DMS53 (cell line): Measurements from ENCODE around the gene LAMB4.

Experiments used
- DNase-seq: peaks from one replicate; lab custom pipeline; 2025; lab: John Stamatoyannopoulos, UW

The LAMB4 gene

GRCh38 chr7:108109221-108109908, 20.8 kb downstream of the LAMB4 start:
- DNase-seq: peak; percentile 68

GRCh38 chr7:108108131-108108530, 22.0 kb downstream of the LAMB4 start:
- DNase-seq: no peak

GRCh38 chr7:108104324-108104723, 25.8 kb downstream of the LAMB4 start:
- no peak for DNase-seq

- DNase-seq: no peak
Measured at GRCh38 chr7:108103558-108104298, 26.4 kb downstream of the LAMB4 start.

- no peak for DNase-seq
Measured at GRCh38 chr7:108102671-108103312, 27.4 kb downstream of the LAMB4 start.

- DNase-seq: no peak
Measured at GRCh38 chr7:108101759-108102158, 28.4 kb downstream of the LAMB4 start.

GRCh38 chr7:108099713-108100112, 30.4 kb downstream of the LAMB4 start:
- no peak for DNase-seq

GRCh38 chr7:108097703-108098102, 32.5 kb downstream of the LAMB4 start:
- peak; percentile 50 for DNase-seq

- DNase-seq: no peak
Measured at GRCh38 chr7:108096996-108097395, 33.2 kb downstream of the LAMB4 start.

- DNase-seq: peak; percentile 98
Measured at GRCh38 chr7:108094933-108095710, 35.0 kb downstream of the LAMB4 start.

GRCh38 chr7:108094346-108094745, 35.8 kb downstream of the LAMB4 start:
- peak; percentile 31 for DNase-seq

- DNase-seq: peak; percentile 36
Measured at GRCh38 chr7:108093851-108094331, 36.3 kb downstream of the LAMB4 start.

GRCh38 chr7:108093341-108093740, 36.8 kb downstream of the LAMB4 start:
- no peak for DNase-seq

GRCh38 chr7:108091461-108091831, 38.7 kb downstream of the LAMB4 start:
- DNase-seq: peak; percentile 72

GRCh38 chr7:108090791-108091460, 39.2 kb downstream of the LAMB4 start:
- DNase-seq: no peak

GRCh38 chr7:108089381-108089780, 40.8 kb downstream of the LAMB4 start:
- DNase-seq: no peak

- no peak for DNase-seq
Measured at GRCh38 chr7:108088729-108089128, 41.4 kb downstream of the LAMB4 start.

- no peak for DNase-seq
Measured at GRCh38 chr7:108087778-108088177, 42.4 kb downstream of the LAMB4 start.

- no peak for DNase-seq
Measured at GRCh38 chr7:108086962-108087361, 43.2 kb downstream of the LAMB4 start.

GRCh38 chr7:108086546-108086945, 43.6 kb downstream of the LAMB4 start:
- no peak for DNase-seq

- peak; percentile 33 for DNase-seq
Measured at GRCh38 chr7:108083980-108084379, 46.2 kb downstream of the LAMB4 start.
